Uterus (tissue), 2 donors: ENCODE results near the gene ARL6IP5.

Experiments used
- POLR2A ChIP-seq, 2 donors: fragments of 450-650 bp; IDR thresholded peaks; one replicate each; pipeline ENCODE4 v1.6.1; 2016; ENCODE audit warnings: antibody characterized with exemption in 2 of 2, mild to moderate bottlenecking in 1 of 2, moderate library complexity in 1 of 2
- TF ChIP-seq, protein P1 (sequence below), 4 experiments: fragments of 200-600 bp in 2 of 4; fragments of 450-650 bp in 2 of 4; sonication (generic) in 2 of 4; IDR thresholded peaks; one replicate each; pipeline ENCODE4 v1.5.1; 2016 to 2019; ENCODE audit warnings: antibody characterized with exemption in 4 of 4, mild to moderate bottlenecking in 2 of 4, moderate library complexity in 1 of 4

DNA sequence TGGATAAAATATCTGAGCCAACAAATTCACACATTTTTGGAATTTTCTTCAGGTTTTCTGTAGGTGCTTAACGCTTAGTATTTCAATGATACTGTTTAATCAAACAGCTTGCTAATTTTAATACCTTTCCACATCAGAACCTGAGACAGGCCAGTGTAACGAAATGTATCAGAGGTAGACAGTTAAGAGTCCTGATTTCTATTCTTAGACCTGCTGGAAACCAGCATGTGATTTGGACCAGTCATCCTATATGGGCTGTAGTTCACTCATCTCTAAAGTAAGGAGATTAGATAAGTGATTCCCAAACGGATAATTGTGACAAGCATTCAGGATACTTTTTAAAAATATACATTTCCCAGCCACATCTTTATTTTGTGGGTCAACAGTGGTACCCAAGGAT, 18.4 kb downstream of the ARL6IP5 start:
- TF ChIP-seq, protein P1, sequence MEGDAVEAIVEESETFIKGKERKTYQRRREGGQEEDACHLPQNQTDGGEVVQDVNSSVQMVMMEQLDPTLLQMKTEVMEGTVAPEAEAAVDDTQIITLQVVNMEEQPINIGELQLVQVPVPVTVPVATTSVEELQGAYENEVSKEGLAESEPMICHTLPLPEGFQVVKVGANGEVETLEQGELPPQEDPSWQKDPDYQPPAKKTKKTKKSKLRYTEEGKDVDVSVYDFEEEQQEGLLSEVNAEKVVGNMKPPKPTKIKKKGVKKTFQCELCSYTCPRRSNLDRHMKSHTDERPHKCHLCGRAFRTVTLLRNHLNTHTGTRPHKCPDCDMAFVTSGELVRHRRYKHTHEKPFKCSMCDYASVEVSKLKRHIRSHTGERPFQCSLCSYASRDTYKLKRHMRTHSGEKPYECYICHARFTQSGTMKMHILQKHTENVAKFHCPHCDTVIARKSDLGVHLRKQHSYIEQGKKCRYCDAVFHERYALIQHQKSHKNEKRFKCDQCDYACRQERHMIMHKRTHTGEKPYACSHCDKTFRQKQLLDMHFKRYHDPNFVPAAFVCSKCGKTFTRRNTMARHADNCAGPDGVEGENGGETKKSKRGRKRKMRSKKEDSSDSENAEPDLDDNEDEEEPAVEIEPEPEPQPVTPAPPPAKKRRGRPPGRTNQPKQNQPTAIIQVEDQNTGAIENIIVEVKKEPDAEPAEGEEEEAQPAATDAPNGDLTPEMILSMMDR (IDR thresholded peaks at IDR 0.05): no peak
- TF ChIP-seq POLR2A (IDR thresholded peaks at IDR 0.05): no peak
